SK-N-SH (cell line): ENCODE results near the gene NOS1. TPM values are rescaled to one million over a fixed set of nuclear protein-coding genes. Genes with fewer than 3 reads are reported as not detected.

Experiments used
- CTCF ChIA-PET: fragments of 300-600, 350-600 bp; formaldehyde crosslinking; extraction: SDS; loops from one replicate; lab custom pipeline; 2021; lab: Yijun Ruan, JAX
- POLR2A ChIA-PET: fragments of 350-600 bp; sonication (Branson Sonifier 250); formaldehyde crosslinking; extraction: SDS; loops from one replicate; lab custom pipeline; 2020; ENCODE audit warnings: antibody characterized with exemption, inconsistent platforms; lab: Yijun Ruan, JAX
- DNase-seq: peaks from one replicate; pipeline ENCODE4 v3.0.0; 2012
- H2AFZ ChIP-seq: fragments of 200-600 bp; sonication (generic); 2 replicates; pipeline ENCODE4 v1.8.1; 2016; ENCODE audit warnings: antibody characterized with exemption, mild to moderate bottlenecking, low read depth
- H3F3A ChIP-seq: fragments of 200-600 bp; sonication (generic); replicated peaks from 2 replicates; pipeline ENCODE3; 2016; ENCODE audit warnings: antibody characterized with exemption, mild to moderate bottlenecking; ENCODE audit not compliant: insufficient read depth
- H3K27ac ChIP-seq, 2 experiments: fragments of 200-500 bp in 1 of 2; fragments of 200-600 bp in 1 of 2; sonication (Bioruptor generic) in 1 of 2; sonication (generic), shearing (Covaris generic) in 1 of 2; 2 replicates each; pipeline versions ENCODE4 v1.5.1 to v1.6.1; 2014 to 2016; ENCODE audit warnings: low read depth in 2 of 2, inconsistent platforms in 1 of 2, low read length in 1 of 2, mild to moderate bottlenecking in 1 of 2, mixed read lengths in 1 of 2
- H3K27me3 ChIP-seq: fragments of 200-600 bp; sonication (generic), shearing (Covaris generic); 2 replicates; pipeline ENCODE4 v1.6.1; 2016; ENCODE audit warnings: mixed run types; ENCODE audit not compliant: insufficient read depth
- H3K36me3 ChIP-seq, 2 experiments: fragments of 200-500 bp in 1 of 2; fragments of 200-600 bp in 1 of 2; sonication (Bioruptor generic) in 1 of 2; sonication (generic) in 1 of 2; replicated peaks in 1 of 2; 2 replicates each; pipeline versions ENCODE3 to v1.5.1; 2014 to 2016; ENCODE audit warnings: low read length in 1 of 2, mild to moderate bottlenecking in 1 of 2; ENCODE audit not compliant: insufficient read depth in 2 of 2, control insufficient read depth in 1 of 2
- H3K4me1 ChIP-seq, 2 experiments: fragments of 200-500 bp in 1 of 2; fragments of 200-600 bp in 1 of 2; sonication (Bioruptor generic) in 1 of 2; sonication (generic), shearing (Covaris generic) in 1 of 2; 2 replicates each; pipeline versions ENCODE4 v1.5.1 to v1.6.1; 2014 to 2016; ENCODE audit warnings: low read depth in 1 of 2, low read length in 1 of 2, mixed run types in 1 of 2; ENCODE audit not compliant: insufficient read depth in 2 of 2, control insufficient read depth in 1 of 2
- H3K4me2 ChIP-seq: fragments of 200-600 bp; sonication (generic), shearing (Covaris generic); 2 replicates; pipeline ENCODE4 v1.6.1; 2017; ENCODE audit warnings: mixed run types
- H3K4me3 ChIP-seq, 2 experiments: fragments of 200-500 bp in 1 of 2; fragments of 200-600 bp in 1 of 2; sonication (Bioruptor generic) in 1 of 2; sonication (generic), shearing (Covaris generic) in 1 of 2; 2 replicates each; pipeline versions ENCODE4 v1.5.1 to v1.8.1; 2014 to 2016; ENCODE audit warnings: low read depth in 2 of 2, inconsistent platforms in 1 of 2, low read length in 1 of 2, mild to moderate bottlenecking in 1 of 2, mixed read lengths in 1 of 2, moderate library complexity in 1 of 2
- H3K79me2 ChIP-seq: fragments of 200-600 bp; sonication (generic); 2 replicates; pipeline ENCODE4 v1.8.1; 2017; ENCODE audit warnings: mild to moderate bottlenecking; ENCODE audit not compliant: insufficient read depth
- H3K9ac ChIP-seq: fragments of 200-600 bp; sonication (generic); 2 replicates; pipeline ENCODE4 v1.6.1; 2017; ENCODE audit warnings: mixed run types
- H3K9me2 ChIP-seq: fragments of 200-600 bp; sonication (generic); 2 replicates; pipeline ENCODE4 v1.6.1; 2017; ENCODE audit warnings: mixed run types
- H3K9me3 ChIP-seq: fragments of 200-600 bp; sonication (generic); 2 replicates; pipeline ENCODE4 v1.6.1; 2017; ENCODE audit warnings: mixed run types, mild to moderate bottlenecking, moderate library complexity
- H4K20me1 ChIP-seq: fragments of 200-600 bp; sonication (generic); 2 replicates; pipeline ENCODE4 v1.6.1; 2017; ENCODE audit warnings: mild to moderate bottlenecking, mixed run types; ENCODE audit not compliant: insufficient read depth
- EP300 ChIP-seq, 2 experiments: IDR thresholded peaks; 2 replicates each; pipeline versions ENCODE4 v1.4.0 to v1.6.1; 2012; ENCODE audit warnings: borderline replicate concordance in 1 of 2, low read depth in 1 of 2, low read length in 1 of 2
- FOXM1 ChIP-seq: IDR thresholded peaks from 2 replicates; pipeline ENCODE4 v1.4.0; 2012; ENCODE audit warnings: low read depth, mild to moderate bottlenecking
- GABPA ChIP-seq: IDR thresholded peaks from 2 replicates; pipeline ENCODE4 v1.4.0; 2012; ENCODE audit warnings: low read depth, mild to moderate bottlenecking
- MEF2A ChIP-seq: IDR thresholded peaks from 2 replicates; pipeline ENCODE4 v1.4.0; 2012; ENCODE audit warnings: low read depth, borderline replicate concordance
- NFIC ChIP-seq: IDR thresholded peaks from 2 replicates; pipeline ENCODE4 v1.4.0; 2012; ENCODE audit warnings: borderline replicate concordance
- NRF1 ChIP-seq: IDR thresholded peaks from 2 replicates; pipeline ENCODE4 v1.6.1; 2012; ENCODE audit warnings: low read depth, mild to moderate bottlenecking, low read length
- RAD21 ChIP-seq: IDR thresholded peaks from 2 replicates; pipeline ENCODE4 v1.6.1; 2012; ENCODE audit warnings: mild to moderate bottlenecking, low read length
- RCOR1 ChIP-seq: fragments of 150-350 bp; IDR thresholded peaks from 2 replicates; pipeline ENCODE4 v1.6.1; 2017; ENCODE audit warnings: antibody characterized with exemption, low read length
- RXRA ChIP-seq: IDR thresholded peaks from 2 replicates; pipeline ENCODE4 v1.4.0; 2012; ENCODE audit warnings: low read depth, mild to moderate bottlenecking, borderline replicate concordance
- SIN3A ChIP-seq: IDR thresholded peaks from 2 replicates; pipeline ENCODE4 v1.6.1; 2012; ENCODE audit warnings: low read depth, mild to moderate bottlenecking, low read length, moderate library complexity, borderline replicate concordance
- SMC3 ChIP-seq: IDR thresholded peaks from 2 replicates; pipeline ENCODE4 v1.6.1; 2012; ENCODE audit warnings: low read depth, low read length, improper control_type of control experiment
- TAF1 ChIP-seq: IDR thresholded peaks from 2 replicates; pipeline ENCODE4 v1.6.1; 2012; ENCODE audit warnings: low read depth, mild to moderate bottlenecking, low read length, moderate library complexity, borderline replicate concordance
- TEAD4 ChIP-seq: IDR thresholded peaks from 2 replicates; pipeline ENCODE4 v1.4.0; 2012; ENCODE audit warnings: mild to moderate bottlenecking, borderline replicate concordance; ENCODE audit not compliant: insufficient read depth
- WGBS: methylation state at CpG from one replicate; pipeline ENCODE4 v1.1.6; 2017; ENCODE audit warnings: low lambda C conversion rate; 5-methylcytosine and 5-hydroxymethylcytosine counted together
- polyA plus RNA-seq, 3 experiments: library from polyadenylated mRNA; depleted of rRNA; stranded (reverse); fragments of >200 nt; gene quantifications; 2 replicates each; pipeline ENCODE4 v1.2.3, GENCODE V29; 2012
- TF ChIP-seq, protein P1 (sequence below): IDR thresholded peaks from 2 replicates; pipeline ENCODE4; 2012
- TF ChIP-seq, protein P2 (sequence below): fragments of 200-600 bp; sonication (generic); IDR thresholded peaks from 2 replicates; pipeline ENCODE4 v1.6.1; 2017; ENCODE audit warnings: antibody characterized with exemption, mild to moderate bottlenecking, moderate library complexity
- TF ChIP-seq, protein P3 (sequence below): IDR thresholded peaks from 2 replicates; pipeline ENCODE4 v1.4.0; 2012; ENCODE audit warnings: low read depth

NOS1 gene
- polyA plus RNA-seq, 1 of the 3 experiments (the other 2 are of a cell fraction): 0.02 TPM

DNA sequence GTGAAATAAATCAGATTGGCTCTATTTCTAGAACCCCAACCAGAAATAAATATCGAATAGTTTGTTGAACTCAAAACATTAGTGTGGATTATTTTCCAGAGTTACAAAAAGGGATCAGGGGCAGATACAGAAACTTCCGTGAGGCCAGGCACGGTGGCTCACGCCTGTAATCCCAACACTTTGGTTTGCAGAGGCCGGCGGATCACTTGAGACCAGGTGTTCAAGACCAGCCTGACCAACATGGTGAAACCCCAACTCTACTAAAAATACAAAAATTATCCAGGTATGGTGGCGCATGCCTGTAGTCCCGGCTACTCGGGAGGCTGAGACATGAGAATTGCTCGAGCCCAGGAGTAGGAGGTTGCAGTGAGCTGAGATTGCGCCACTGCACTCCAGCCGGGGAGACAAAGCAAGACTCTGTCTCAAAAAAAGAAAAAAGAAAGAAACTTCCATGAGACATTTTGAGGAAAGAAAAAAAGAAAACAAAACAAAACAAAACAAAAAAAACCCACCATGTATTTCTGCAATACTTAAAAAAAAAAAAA is 173.2 kb downstream of the NOS1 start:
- Histone ChIP-seq H3K27ac (no peak overlapping the region), H3K4me1 (peaks cover 4 to 10% of the 10 kb centered on the region in 2 experiments; a peak in 3 of 4 replicates), H3K9me3 (no peaks in the 10 kb centered on the region), H3K36me3 (peaks cover 27 to 32% of the 10 kb centered on the region in 2 experiments), H3K4me3 (no peak overlapping the region), H3K9ac (peak overlapping the region; percentile 69; the same call in 1 of the 2 replicates), H2AFZ (no peak overlapping the region), H3K4me2 (peak overlapping the region; percentile 74; the same call in 1 of the 2 replicates), H4K20me1 (no peaks in the 10 kb centered on the region), H3K79me2 (peaks cover 37% of the 10 kb centered on the region), H3F3A (peaks cover 4% of the 10 kb centered on the region), H3K27me3 (no peaks in the 10 kb centered on the region), H3K9me2 (no peaks in the 10 kb centered on the region)
- no peak for DNase-seq
- ChIA-PET CTCF (interaction anchor here (1.1 kb wide), 2 partner anchors 12 to 48 kb away, joined by 3 to 4 read pairs; no protein-coding TSS in a partner anchor), POLR2A (interaction anchor here (0.6 to 0.7 kb wide), 2 partner anchors 163 to 752 kb away, joined by 3 to 4 read pairs; no protein-coding TSS in a partner anchor)
- TF ChIP-seq, protein P1, sequence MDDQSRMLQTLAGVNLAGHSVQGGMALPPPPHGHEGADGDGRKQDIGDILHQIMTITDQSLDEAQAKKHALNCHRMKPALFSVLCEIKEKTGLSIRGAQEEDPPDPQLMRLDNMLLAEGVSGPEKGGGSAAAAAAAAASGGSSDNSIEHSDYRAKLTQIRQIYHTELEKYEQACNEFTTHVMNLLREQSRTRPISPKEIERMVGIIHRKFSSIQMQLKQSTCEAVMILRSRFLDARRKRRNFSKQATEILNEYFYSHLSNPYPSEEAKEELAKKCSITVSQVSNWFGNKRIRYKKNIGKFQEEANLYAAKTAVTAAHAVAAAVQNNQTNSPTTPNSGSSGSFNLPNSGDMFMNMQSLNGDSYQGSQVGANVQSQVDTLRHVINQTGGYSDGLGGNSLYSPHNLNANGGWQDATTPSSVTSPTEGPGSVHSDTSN: no peak
- TF ChIP-seq RCOR1 (no peak), SIN3A (no peak), TAF1 (no peak), RAD21 (no peak), SMC3 (no peak), TEAD4 (no peak)
- TF ChIP-seq, protein P2, sequence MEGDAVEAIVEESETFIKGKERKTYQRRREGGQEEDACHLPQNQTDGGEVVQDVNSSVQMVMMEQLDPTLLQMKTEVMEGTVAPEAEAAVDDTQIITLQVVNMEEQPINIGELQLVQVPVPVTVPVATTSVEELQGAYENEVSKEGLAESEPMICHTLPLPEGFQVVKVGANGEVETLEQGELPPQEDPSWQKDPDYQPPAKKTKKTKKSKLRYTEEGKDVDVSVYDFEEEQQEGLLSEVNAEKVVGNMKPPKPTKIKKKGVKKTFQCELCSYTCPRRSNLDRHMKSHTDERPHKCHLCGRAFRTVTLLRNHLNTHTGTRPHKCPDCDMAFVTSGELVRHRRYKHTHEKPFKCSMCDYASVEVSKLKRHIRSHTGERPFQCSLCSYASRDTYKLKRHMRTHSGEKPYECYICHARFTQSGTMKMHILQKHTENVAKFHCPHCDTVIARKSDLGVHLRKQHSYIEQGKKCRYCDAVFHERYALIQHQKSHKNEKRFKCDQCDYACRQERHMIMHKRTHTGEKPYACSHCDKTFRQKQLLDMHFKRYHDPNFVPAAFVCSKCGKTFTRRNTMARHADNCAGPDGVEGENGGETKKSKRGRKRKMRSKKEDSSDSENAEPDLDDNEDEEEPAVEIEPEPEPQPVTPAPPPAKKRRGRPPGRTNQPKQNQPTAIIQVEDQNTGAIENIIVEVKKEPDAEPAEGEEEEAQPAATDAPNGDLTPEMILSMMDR: no peak
- TF ChIP-seq, protein P3, sequence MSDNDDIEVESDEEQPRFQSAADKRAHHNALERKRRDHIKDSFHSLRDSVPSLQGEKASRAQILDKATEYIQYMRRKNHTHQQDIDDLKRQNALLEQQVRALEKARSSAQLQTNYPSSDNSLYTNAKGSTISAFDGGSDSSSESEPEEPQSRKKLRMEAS: no peak
- 94% methylated on average over 12 of the region's 12 CpGs for WGBS

DNA sequence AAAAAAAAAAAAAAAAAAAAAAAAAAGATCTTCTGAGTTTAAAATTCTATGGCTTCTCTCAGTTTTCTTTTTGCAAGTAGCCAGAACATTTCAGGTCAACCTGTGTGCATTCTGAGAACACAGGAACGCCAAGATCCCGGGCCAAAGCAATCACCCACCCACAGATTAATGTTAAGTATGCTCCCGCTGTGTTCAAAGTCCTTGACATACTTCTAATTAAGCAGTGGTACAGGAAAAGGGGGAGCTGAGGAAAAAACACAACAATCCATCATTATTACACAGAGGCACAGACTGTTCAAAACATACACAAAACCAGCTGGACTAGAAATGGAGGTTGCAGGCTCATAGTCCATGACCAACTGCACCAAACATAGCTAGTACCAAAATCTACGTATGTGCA is 174.0 kb downstream of the NOS1 start:
- Histone ChIP-seq H3K4me2 (no peak overlapping the region), H3K79me2 (peaks cover 37% of the 10 kb centered on the region), H3K36me3 (peaks cover 27 to 39% of the 10 kb centered on the region in 2 experiments), H3K9me2 (no peaks in the 10 kb centered on the region), H4K20me1 (no peaks in the 10 kb centered on the region), H3K27me3 (no peaks in the 10 kb centered on the region), H3K4me3 (no peak overlapping the region), H3K9me3 (no peaks in the 10 kb centered on the region), H3K9ac (no peak overlapping the region), H2AFZ (no peak overlapping the region), H3K27ac (no peak overlapping the region), H3K4me1 (peaks cover 4 to 10% of the 10 kb centered on the region in 2 experiments; a peak in 3 of 4 replicates), H3F3A (peaks cover 4% of the 10 kb centered on the region)
- DNase-seq: no peak
- 95% methylated on average over 4 of the region's 4 CpGs for WGBS
- ChIA-PET CTCF (no interaction called here), POLR2A (no interaction called here)
- no peak for TF ChIP-seq MEF2A
- TF ChIP-seq, protein P1: no peak
- TF ChIP-seq GABPA: no peak
- TF ChIP-seq RAD21: no peak
- TF ChIP-seq RXRA: no peak
- TF ChIP-seq EP300 (IDR thresholded peaks at IDR 0.05; ENCODE audit: borderline replicate concordance in 1 of 2, low read depth in 1 of 2, low read length in 1 of 2): no peak
- no peak for TF ChIP-seq FOXM1
- no peak for TF ChIP-seq NRF1
- TF ChIP-seq NFIC: no peak
